ENCODE measurements around the gene SFMBT1. TPM values are rescaled to one million over a fixed set of nuclear protein-coding genes. Genes with fewer than 3 reads are reported as not detected.
A peak's percentile ranks its signal among the peaks of the same experiment; 100 is the strongest.

The SFMBT1 gene
- total RNA-seq, 6 experiments from 2014 or later: 3.0 to 4.8 (median 3.9) TPM

DNA sequence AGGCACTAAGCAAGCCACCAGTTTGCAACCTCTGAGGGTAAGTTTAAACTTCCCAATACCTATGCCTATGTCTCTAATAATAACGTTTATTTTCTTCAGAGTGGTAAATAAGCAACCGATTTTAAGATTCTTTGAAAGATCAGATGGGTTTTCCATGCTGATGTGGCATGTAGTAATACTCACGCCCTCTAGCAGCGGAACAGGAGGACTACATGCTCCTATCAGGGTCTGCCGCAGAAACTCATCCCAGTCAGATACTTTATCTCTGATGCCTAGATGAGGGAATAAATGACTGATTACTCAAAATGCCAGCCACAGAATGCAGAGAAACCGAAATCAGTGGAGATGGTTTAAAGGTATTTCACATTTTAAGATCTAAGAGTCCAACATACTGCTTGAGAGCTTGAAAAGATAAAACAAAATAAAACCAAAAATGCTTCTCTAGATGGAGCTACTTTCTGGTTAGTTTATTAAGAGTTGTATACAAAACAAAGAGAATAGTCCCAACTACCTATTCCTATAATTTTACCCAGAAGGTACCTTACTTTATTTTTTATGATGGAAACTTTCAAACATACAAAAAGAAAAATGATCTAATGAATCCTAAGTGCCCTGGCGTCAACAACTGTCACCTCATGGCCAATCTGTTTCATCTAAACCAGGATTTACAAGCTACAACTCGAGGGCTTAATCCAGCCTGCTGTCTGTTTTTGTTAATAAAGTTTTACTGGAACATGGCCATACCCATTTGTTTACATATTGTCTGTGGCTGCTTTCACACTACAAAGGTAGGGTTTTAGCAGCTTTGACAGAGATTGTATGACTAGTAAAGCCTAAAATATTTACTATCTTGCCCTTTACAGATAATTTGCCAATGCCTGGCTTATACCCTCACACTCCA is 111.0 kb downstream of the SFMBT1 start:
- Mint-ChIP-seq H3K36me3 (ENCODE audit: low read depth) (no peaks in the 10 kb centered on the region), H3K27me3 (ENCODE audit: insufficient read depth) (peaks cover 3% of the 10 kb centered on the region; the same call in 1 of the 2 replicates), H3K9me3 (no peaks in the 10 kb centered on the region), H3K27ac (peak overlapping the region; percentile 7; the same call in 1 of the 2 replicates), H3K4me3 (peak overlapping the region; percentile 29; the same call in 1 of the 2 replicates), H3K4me1 (ENCODE audit: low read depth) (peaks cover 7% of the 10 kb centered on the region)
- DNase-seq: peak; percentile 48
- TF ChIP-seq, protein P1, sequence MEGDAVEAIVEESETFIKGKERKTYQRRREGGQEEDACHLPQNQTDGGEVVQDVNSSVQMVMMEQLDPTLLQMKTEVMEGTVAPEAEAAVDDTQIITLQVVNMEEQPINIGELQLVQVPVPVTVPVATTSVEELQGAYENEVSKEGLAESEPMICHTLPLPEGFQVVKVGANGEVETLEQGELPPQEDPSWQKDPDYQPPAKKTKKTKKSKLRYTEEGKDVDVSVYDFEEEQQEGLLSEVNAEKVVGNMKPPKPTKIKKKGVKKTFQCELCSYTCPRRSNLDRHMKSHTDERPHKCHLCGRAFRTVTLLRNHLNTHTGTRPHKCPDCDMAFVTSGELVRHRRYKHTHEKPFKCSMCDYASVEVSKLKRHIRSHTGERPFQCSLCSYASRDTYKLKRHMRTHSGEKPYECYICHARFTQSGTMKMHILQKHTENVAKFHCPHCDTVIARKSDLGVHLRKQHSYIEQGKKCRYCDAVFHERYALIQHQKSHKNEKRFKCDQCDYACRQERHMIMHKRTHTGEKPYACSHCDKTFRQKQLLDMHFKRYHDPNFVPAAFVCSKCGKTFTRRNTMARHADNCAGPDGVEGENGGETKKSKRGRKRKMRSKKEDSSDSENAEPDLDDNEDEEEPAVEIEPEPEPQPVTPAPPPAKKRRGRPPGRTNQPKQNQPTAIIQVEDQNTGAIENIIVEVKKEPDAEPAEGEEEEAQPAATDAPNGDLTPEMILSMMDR (IDR thresholded peaks at IDR 0.05): peak; percentile 80

DNA sequence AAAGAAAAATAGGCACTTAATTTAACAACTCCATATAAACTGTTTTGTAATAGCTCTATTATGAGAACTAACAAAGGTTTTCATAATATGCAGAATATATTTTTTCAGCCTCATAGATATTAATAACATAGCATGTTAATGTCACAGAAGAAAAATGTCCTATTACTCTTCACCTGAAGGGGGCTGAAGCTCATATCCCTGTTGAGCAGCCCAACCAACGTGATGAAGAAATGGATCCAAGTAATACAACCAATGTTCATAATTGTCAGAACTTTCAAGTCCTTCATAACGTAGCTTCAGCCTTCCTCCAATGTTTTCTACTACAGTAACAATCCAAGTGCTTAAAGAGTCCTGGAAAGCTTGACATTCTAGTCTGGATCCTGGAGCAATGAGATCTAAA is 114.0 kb downstream of the SFMBT1 start:
- H3K4me1 Mint-ChIP-seq (ENCODE audit: low read depth): peaks cover 7% of the 10 kb centered on the region
- H3K27me3 Mint-ChIP-seq (ENCODE audit: insufficient read depth): peaks cover 3% of the 10 kb centered on the region; the same call in 1 of the 2 replicates
- H3K27ac Mint-ChIP-seq: no peak overlapping the region
- DNase-seq: no peak
- no peak overlapping the region for H3K4me3 Mint-ChIP-seq
- H3K36me3 Mint-ChIP-seq (ENCODE audit: low read depth): no peaks in the 10 kb centered on the region
- TF ChIP-seq, protein P1 (IDR thresholded peaks at IDR 0.05): peak; percentile 28; the same call in 1 of the 2 replicates
- H3K9me3 Mint-ChIP-seq: no peaks in the 10 kb centered on the region

DNA sequence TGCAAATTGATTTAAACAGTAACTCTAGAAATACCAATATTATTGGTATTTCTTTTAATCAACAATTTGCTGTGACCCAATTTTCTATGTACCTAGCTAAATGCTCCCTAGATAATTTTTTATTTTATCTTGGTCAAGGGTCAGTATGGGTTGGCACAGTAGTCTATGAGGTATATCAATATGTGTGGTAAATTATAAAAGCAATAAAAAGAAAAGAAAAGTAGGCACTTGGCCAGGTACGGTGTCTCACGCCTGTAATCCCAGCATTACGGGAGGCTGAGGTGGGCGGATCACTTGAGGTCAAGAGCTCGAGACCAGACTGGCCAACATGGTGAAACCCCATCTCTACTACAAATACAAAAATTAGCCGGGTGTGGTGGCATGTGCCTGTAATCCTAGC is 114.5 kb downstream of the SFMBT1 start:
- no peak overlapping the region for H3K4me3 Mint-ChIP-seq
- TF ChIP-seq, protein P1 (IDR thresholded peaks at IDR 0.05): no peak
- H3K27me3 Mint-ChIP-seq (ENCODE audit: insufficient read depth): peaks cover 2% of the 10 kb centered on the region; the same call in 1 of the 2 replicates
- H3K4me1 Mint-ChIP-seq (ENCODE audit: low read depth): peaks cover 7% of the 10 kb centered on the region
- H3K27ac Mint-ChIP-seq: no peak overlapping the region
- DNase-seq: no peak
- no peaks in the 10 kb centered on the region for H3K9me3 Mint-ChIP-seq
- no peaks in the 10 kb centered on the region for H3K36me3 Mint-ChIP-seq (ENCODE audit: low read depth)

DNA sequence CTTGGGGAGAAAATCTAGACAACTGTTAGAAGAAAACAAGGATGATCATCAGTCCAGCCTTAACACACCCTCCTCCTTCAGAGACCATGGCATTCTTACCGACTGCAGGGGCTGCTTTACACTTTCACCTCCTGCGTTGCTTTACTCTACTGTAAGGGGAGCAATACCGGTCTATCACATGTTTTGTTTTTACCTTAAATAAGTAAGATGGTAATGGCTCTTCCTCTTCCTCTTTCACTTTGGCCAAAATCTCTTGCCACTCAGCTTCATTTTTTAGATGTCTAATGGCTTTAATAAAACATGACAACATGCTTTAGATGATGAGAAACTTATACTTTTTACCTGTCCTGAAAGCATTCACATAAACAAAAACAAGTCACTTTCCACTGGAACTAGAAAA is 115.1 kb downstream of the SFMBT1 start:
- Mint-ChIP-seq H3K4me1 (ENCODE audit: low read depth) (peaks cover 7% of the 10 kb centered on the region), H3K36me3 (ENCODE audit: low read depth) (no peaks in the 10 kb centered on the region), H3K4me3 (no peak overlapping the region), H3K27ac (no peak overlapping the region), H3K27me3 (ENCODE audit: insufficient read depth) (peaks cover 2% of the 10 kb centered on the region; the same call in 1 of the 2 replicates), H3K9me3 (no peaks in the 10 kb centered on the region)
- TF ChIP-seq, protein P1 (IDR thresholded peaks at IDR 0.05): no peak
- DNase-seq: no peak

DNA sequence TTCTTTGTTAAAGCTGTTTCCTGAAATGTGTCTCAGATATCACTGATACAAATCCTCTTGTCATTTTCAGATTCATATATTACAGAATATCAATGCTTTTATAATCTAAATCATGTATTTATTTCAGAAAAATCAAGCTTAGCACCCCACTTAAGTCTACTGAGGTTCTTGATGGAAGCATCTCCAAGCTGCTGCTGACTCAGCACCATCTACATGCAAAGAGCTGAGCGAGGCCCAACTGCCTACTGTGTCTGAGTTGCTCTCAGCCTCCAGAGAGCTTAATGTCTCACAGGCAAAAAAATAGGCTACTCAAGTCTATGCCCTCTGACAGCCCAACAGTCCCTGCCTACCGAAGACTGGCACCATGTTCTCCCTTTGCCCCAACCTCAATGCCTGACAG is 119.3 kb downstream of the SFMBT1 start:
- Mint-ChIP-seq H3K27me3 (ENCODE audit: insufficient read depth) (peaks cover 2% of the 10 kb centered on the region; the same call in 1 of the 2 replicates), H3K27ac (no peak overlapping the region), H3K4me3 (no peak overlapping the region), H3K36me3 (ENCODE audit: low read depth) (no peaks in the 10 kb centered on the region), H3K9me3 (no peaks in the 10 kb centered on the region), H3K4me1 (ENCODE audit: low read depth) (peaks cover 6% of the 10 kb centered on the region; the same call in 1 of the 2 replicates)
- TF ChIP-seq, protein P1 (IDR thresholded peaks at IDR 0.05): no peak
- DNase-seq: no peak

Data from HFFc6 (cell line).